ENCODE data around the gene IRAK3. TPM values are rescaled to one million over a fixed set of nuclear protein-coding genes. Genes with fewer than 3 reads are reported as not detected.

IRAK3 gene
- total and polyA plus RNA-seq, 7 donors = 1.4 to 17.1 (median 9.4) TPM

GRCh38 chr12:66189889-66190288 is 875 bp downstream of the IRAK3 start:
- peaks cover 0 to 12% (median 2%) of the 10 kb centered on the region in 4 donors for H3K4me1 ChIP-seq
- WGBS, 2 donors = 66 to 82% methylated on average over 6 of the region's 6 CpGs
- no peaks in the 10 kb centered on the region for H3K9me3 ChIP-seq
- no peak for DNase-seq
- no peaks in the 10 kb centered on the region for H3K36me3 ChIP-seq
- TF ChIP-seq POLR2A (IDR thresholded peaks at IDR 0.05) (no peak), EP300 (IDR thresholded peaks at IDR 0.05) (no peak), POLR2AphosphoS5 (IDR thresholded peaks at IDR 0.05) (no peak)
- TF ChIP-seq, protein P1, sequence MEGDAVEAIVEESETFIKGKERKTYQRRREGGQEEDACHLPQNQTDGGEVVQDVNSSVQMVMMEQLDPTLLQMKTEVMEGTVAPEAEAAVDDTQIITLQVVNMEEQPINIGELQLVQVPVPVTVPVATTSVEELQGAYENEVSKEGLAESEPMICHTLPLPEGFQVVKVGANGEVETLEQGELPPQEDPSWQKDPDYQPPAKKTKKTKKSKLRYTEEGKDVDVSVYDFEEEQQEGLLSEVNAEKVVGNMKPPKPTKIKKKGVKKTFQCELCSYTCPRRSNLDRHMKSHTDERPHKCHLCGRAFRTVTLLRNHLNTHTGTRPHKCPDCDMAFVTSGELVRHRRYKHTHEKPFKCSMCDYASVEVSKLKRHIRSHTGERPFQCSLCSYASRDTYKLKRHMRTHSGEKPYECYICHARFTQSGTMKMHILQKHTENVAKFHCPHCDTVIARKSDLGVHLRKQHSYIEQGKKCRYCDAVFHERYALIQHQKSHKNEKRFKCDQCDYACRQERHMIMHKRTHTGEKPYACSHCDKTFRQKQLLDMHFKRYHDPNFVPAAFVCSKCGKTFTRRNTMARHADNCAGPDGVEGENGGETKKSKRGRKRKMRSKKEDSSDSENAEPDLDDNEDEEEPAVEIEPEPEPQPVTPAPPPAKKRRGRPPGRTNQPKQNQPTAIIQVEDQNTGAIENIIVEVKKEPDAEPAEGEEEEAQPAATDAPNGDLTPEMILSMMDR (IDR thresholded peaks at IDR 0.05) = no peak
- H3K27me3 ChIP-seq = peaks cover 5 to 33% (median 15%) of the 10 kb centered on the region in 3 donors
- H3K4me3 ChIP-seq = peak overlapping the region; percentile 18 to 51 (median 46)
- intact Hi-C loops (cut with DNase I) = no loop called here
- peak overlapping the region; percentile 72 to 87 (median 77) for H3K27ac ChIP-seq

DNA sequence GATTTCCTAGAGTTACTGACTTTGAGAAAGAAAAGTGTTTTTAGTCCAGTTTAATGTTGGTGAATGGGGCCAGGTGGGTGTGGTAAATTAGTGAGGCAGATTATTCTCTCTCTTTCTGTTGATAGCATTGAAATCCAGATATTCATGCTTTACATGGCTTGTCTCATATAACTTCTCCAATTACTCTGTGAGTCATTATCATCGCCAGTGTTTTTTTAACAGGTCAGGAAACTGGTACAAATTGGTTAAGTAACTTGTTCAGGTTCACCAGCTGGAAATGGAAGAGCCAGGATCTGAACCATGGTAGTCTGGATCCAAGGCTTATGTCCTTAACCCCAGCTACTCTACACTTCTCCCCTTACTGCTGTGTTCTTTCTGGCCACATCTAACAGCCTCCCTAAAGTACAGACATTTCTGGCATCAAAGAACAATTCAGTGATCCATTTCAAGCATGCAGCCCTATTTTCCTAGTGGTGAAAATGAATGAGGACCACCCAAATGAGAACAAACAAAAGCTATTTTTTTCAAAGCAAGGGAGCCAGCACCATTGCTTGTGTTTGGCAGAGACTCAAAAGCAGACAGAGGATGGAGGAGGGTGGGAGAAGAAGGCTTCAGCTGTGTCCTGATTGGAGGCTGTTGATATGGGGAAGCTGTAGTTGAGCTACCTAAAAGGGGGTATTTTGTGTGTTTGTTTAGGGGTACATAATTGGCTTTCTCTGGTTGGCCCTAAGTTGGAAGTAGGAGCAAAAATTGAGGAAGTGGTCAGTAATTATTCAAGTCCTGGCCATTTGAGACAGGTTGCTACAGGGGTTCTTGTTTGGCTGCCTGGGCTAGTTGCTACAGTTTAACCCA is 1.7 kb downstream of the IRAK3 start:
- intact Hi-C loops (cut with DNase I) = no loop called here
- DNase-seq = no peak
- TF ChIP-seq, protein P1 (IDR thresholded peaks at IDR 0.05) = no peak
- TF ChIP-seq POLR2A (IDR thresholded peaks at IDR 0.05) = no peak
- no peak for TF ChIP-seq POLR2AphosphoS5 (IDR thresholded peaks at IDR 0.05)
- TF ChIP-seq EP300 (IDR thresholded peaks at IDR 0.05) = no peak
- Histone ChIP-seq H3K36me3 (no peaks in the 10 kb centered on the region), H3K4me3 (peak overlapping the region in 2 of 4 donors; percentile 45 to 51), H3K27me3 (peaks cover 5 to 31% (median 15%) of the 10 kb centered on the region in 3 donors), H3K4me1 (peaks cover 0 to 12% (median 2%) of the 10 kb centered on the region in 4 donors), H3K27ac (peak overlapping the region in 3 of 4 donors; percentile 72 to 87 (median 72)), H3K9me3 (no peaks in the 10 kb centered on the region)
- WGBS, 2 donors = 60 to 79% methylated on average over 1 of the region's 1 CpG

GRCh38 chr12:66191547-66192126 is 2.6 kb downstream of the IRAK3 start:
- H3K27ac ChIP-seq = peak overlapping the region in 1 of 4 donors; percentile 72
- TF ChIP-seq EP300 (IDR thresholded peaks at IDR 0.05) (no peak), POLR2AphosphoS5 (IDR thresholded peaks at IDR 0.05) (no peak), POLR2A (IDR thresholded peaks at IDR 0.05) (no peak)
- TF ChIP-seq, protein P1 (IDR thresholded peaks at IDR 0.05) = no peak
- peaks cover 5 to 28% (median 10%) of the 10 kb centered on the region in 3 donors for H3K27me3 ChIP-seq
- no peaks in the 10 kb centered on the region for H3K9me3 ChIP-seq
- no peak for DNase-seq
- 69 to 71% methylated on average over 7 of the region's 7 CpGs for WGBS, 2 donors
- H3K36me3 ChIP-seq = no peaks in the 10 kb centered on the region
- H3K4me3 ChIP-seq = no peak overlapping the region
- peaks cover 0 to 12% (median 2%) of the 10 kb centered on the region in 4 donors for H3K4me1 ChIP-seq
- intact Hi-C loops (cut with DNase I) = no loop called here

GRCh38 chr12:66194122-66194521 is 5.1 kb downstream of the IRAK3 start:
- Histone ChIP-seq H3K27me3 (peaks cover 0 to 6% (median 2%) of the 10 kb centered on the region in 3 donors), H3K9me3 (no peaks in the 10 kb centered on the region), H3K36me3 (no peaks in the 10 kb centered on the region), H3K4me3 (no peak overlapping the region), H3K27ac (no peak overlapping the region), H3K4me1 (peaks cover 0 to 13% (median 3%) of the 10 kb centered on the region in 4 donors)
- intact Hi-C loops (cut with DNase I) = no loop called here
- TF ChIP-seq, protein P1 (IDR thresholded peaks at IDR 0.05) = no peak
- TF ChIP-seq EP300 (IDR thresholded peaks at IDR 0.05) = no peak
- no peak for TF ChIP-seq POLR2AphosphoS5 (IDR thresholded peaks at IDR 0.05)
- no peak for TF ChIP-seq POLR2A (IDR thresholded peaks at IDR 0.05)
- 91 to 98% methylated on average over 2 of the region's 2 CpGs for WGBS, 2 donors
- no peak for DNase-seq
